ES-I3 (cell line): ENCODE results near the gene CLEC4E.
"Not testable (repeated sequence)": the region's sequence is repeated elsewhere in the genome, so short reads cannot be mapped to it uniquely, and the experiment has no call there.

Source experiments
- H3K36me3 ChIP-seq: 2 replicates; pipeline ENCODE4 v1.6.1; 2013; ENCODE audit warnings: mild to moderate bottlenecking, low read length, control low read depth, moderate library complexity; ENCODE audit not compliant: insufficient read depth
- H3K4me1 ChIP-seq: 2 replicates; pipeline ENCODE4 v1.6.1; 2013; ENCODE audit warnings: mild to moderate bottlenecking, control low read depth, low read length; ENCODE audit not compliant: insufficient read depth
- H3K9ac ChIP-seq: 2 replicates; pipeline ENCODE4 v1.6.1; 2013; ENCODE audit warnings: low read depth, mild to moderate bottlenecking, low read length, moderate library complexity
- H3K9me3 ChIP-seq: 2 replicates; pipeline ENCODE4 v1.6.1; 2013; ENCODE audit warnings: mild to moderate bottlenecking, low read length, moderate library complexity; ENCODE audit not compliant: control insufficient read depth, insufficient read depth

The CLEC4E gene

GRCh38 chr12:8508910-8509841 lies 31.5 kb downstream of the CLEC4E start:
- Histone ChIP-seq H3K36me3 (no peaks in the 10 kb centered on the region), H3K9ac (no peak overlapping the region), H3K9me3 (no peaks in the 10 kb centered on the region), H3K4me1 (peaks cover 20% of the 10 kb centered on the region)

GRCh38 chr12:8508223-8508622 lies 32.5 kb downstream of the CLEC4E start:
- Histone ChIP-seq H3K9ac (no peak overlapping the region), H3K4me1 (peaks cover 20% of the 10 kb centered on the region), H3K36me3 (no peaks in the 10 kb centered on the region), H3K9me3 (no peaks in the 10 kb centered on the region)

- no peaks in the 10 kb centered on the region for H3K36me3 ChIP-seq
- H3K9me3 ChIP-seq: no peaks in the 10 kb centered on the region
- H3K9ac ChIP-seq: no peak overlapping the region
- peaks cover 20% of the 10 kb centered on the region for H3K4me1 ChIP-seq
Observed at GRCh38 chr12:8507596-8507995, 33.1 kb downstream of the CLEC4E start.

- H3K4me1 ChIP-seq: peaks cover 22% of the 10 kb centered on the region
- no peaks in the 10 kb centered on the region for H3K36me3 ChIP-seq
- no peak overlapping the region for H3K9ac ChIP-seq
- no peaks in the 10 kb centered on the region for H3K9me3 ChIP-seq
Observed at GRCh38 chr12:8504351-8504750, 36.4 kb downstream of the CLEC4E start.

GRCh38 chr12:8501720-8502119 lies 39.0 kb downstream of the CLEC4E start:
- H3K9ac ChIP-seq: no peak overlapping the region
- H3K9me3 ChIP-seq: no peaks in the 10 kb centered on the region
- H3K36me3 ChIP-seq: no peaks in the 10 kb centered on the region
- H3K4me1 ChIP-seq: peaks cover 8% of the 10 kb centered on the region

- no peaks in the 10 kb centered on the region for H3K36me3 ChIP-seq
- peaks cover 14% of the 10 kb centered on the region for H3K4me1 ChIP-seq
- H3K9ac ChIP-seq: no peak overlapping the region
- no peaks in the 10 kb centered on the region for H3K9me3 ChIP-seq
Observed at GRCh38 chr12:8499616-8500015, 41.1 kb downstream of the CLEC4E start.

- H3K4me1 ChIP-seq: peaks cover 14% of the 10 kb centered on the region
- H3K9me3 ChIP-seq, H3K36me3 ChIP-seq, H3K9ac ChIP-seq: not testable (repeated sequence)
Observed at GRCh38 chr12:8496074-8496473, 44.6 kb downstream of the CLEC4E start.

GRCh38 chr12:8495671-8496070 lies 45.0 kb downstream of the CLEC4E start:
- H3K9me3 ChIP-seq, H3K9ac ChIP-seq, H3K36me3 ChIP-seq: not testable (repeated sequence)
- H3K4me1 ChIP-seq: peaks cover 14% of the 10 kb centered on the region

- Histone ChIP-seq H3K9ac (no peak overlapping the region), H3K36me3 (no peaks in the 10 kb centered on the region)
Observed at GRCh38 chr12:8493084-8493483, 47.6 kb downstream of the CLEC4E start.

GRCh38 chr12:8491646-8492530 lies 48.8 kb downstream of the CLEC4E start:
- Histone ChIP-seq H3K36me3 (no peaks in the 10 kb centered on the region), H3K9me3 (peaks cover 5% of the 10 kb centered on the region; the same call in 1 of the 2 replicates), H3K9ac (no peak overlapping the region), H3K4me1 (peaks cover 7% of the 10 kb centered on the region; the same call in 1 of the 2 replicates)

More at GRCh38 chr12:8493084-8493483, 47.6 kb downstream of the CLEC4E start:
- Histone ChIP-seq H3K9me3 (peaks cover 5% of the 10 kb centered on the region; the same call in 1 of the 2 replicates), H3K4me1 (peaks cover 7% of the 10 kb centered on the region; the same call in 1 of the 2 replicates)
